Measurements from ENCODE around the gene P2RX2. TPM values are rescaled to one million over a fixed set of nuclear protein-coding genes. Genes with fewer than 3 reads are reported as not detected.

The P2RX2 gene
- total RNA-seq, 2 donors from 2014 or later: 0.32 to 8.2 TPM

DNA sequence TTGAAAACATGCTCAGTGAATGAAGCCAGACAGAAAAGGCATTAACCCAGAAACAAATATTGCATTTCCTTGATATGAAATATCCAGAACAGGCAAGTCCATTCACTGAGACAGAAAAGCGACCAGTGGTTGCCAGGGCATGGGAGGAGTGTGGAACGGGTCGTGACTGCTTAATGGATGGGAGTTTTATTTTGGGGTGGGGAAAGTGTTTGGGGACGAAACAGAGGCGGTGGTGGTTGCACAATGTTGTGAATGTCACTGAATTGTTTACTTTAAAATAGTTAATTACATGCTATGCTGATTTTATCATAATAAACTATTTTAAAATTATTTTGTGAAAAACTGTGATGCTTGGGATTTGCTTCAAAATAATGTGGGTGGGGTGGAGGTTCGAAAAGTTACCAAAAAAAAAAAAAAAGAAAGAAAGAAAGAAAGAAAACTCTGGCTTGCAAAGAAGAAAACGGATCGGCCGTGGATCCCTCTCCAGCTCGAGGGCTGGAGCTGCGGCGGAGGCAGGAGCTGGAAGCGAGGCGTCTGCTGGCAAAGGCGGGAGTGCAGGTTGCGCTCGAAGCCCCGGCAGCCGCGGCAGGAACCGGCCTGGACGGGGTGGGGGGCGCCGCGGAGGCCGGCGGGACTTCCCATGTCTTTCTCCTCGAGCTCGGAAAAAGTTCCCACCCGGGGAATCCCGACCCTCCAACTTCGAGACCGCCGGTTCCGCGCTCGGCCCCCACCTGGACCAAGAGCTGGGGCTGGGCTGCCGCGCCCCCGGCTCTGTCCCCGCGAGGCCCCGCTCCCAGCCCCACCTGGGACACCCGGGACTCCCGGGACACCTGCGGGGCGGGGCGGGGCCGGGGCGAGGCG is 524 bp upstream of the P2RX2 start:
- TF ChIP-seq POLR2A (IDR thresholded peaks at IDR 0.05) (no peak), POLR2AphosphoS5 (IDR thresholded peaks at IDR 0.05) (no peak), CTCF (IDR thresholded peaks at IDR 0.05) (no peak)
- peak overlapping the region in 1 of 2 donors; percentile 27 for H3K4me3 ChIP-seq
- 5% methylated on average over 42 of the region's 51 CpGs for WGBS
- no peaks in the 10 kb centered on the region for H3K27me3 ChIP-seq (replicated peaks; ENCODE audit: insufficient read depth)
- H3K4me1 ChIP-seq (replicated peaks): no peaks in the 10 kb centered on the region
- H3K27ac ChIP-seq: no peak overlapping the region
- no peaks in the 10 kb centered on the region for H3K36me3 ChIP-seq
- no peaks in the 10 kb centered on the region for H3K9me3 ChIP-seq
- intact Hi-C loops (cut with DNase I): loop anchor here (10.0 kb wide), 1 partner anchor 463 kb away; no protein-coding TSS in a partner anchor
- DNase-seq (ENCODE audit: low spot score): no peak

GRCh38 chr12:132619071-132619385 is 452 bp downstream of the P2RX2 start:
- H3K4me1 ChIP-seq (replicated peaks): no peaks in the 10 kb centered on the region
- intact Hi-C loops (cut with DNase I): loop anchor here (10.0 kb wide), 1 partner anchor 464 kb away; no protein-coding TSS in a partner anchor
- H3K27ac ChIP-seq: no peak overlapping the region
- no peak for TF ChIP-seq CTCF (IDR thresholded peaks at IDR 0.05)
- no peak for TF ChIP-seq POLR2A (IDR thresholded peaks at IDR 0.05)
- TF ChIP-seq POLR2AphosphoS5 (IDR thresholded peaks at IDR 0.05): no peak
- H3K36me3 ChIP-seq: no peaks in the 10 kb centered on the region
- H3K4me3 ChIP-seq: no peak overlapping the region
- 2% methylated on average over 9 of the region's 28 CpGs for WGBS
- H3K27me3 ChIP-seq (replicated peaks; ENCODE audit: insufficient read depth): no peaks in the 10 kb centered on the region
- no peaks in the 10 kb centered on the region for H3K9me3 ChIP-seq
- no peak for DNase-seq (ENCODE audit: low spot score)

GRCh38 chr12:132619386-132620112 is 973 bp downstream of the P2RX2 start:
- H3K27me3 ChIP-seq (replicated peaks; ENCODE audit: insufficient read depth): no peaks in the 10 kb centered on the region
- no peaks in the 10 kb centered on the region for H3K9me3 ChIP-seq
- no peak for DNase-seq (ENCODE audit: low spot score)
- H3K4me3 ChIP-seq: no peak overlapping the region
- H3K4me1 ChIP-seq (replicated peaks): no peaks in the 10 kb centered on the region
- no peaks in the 10 kb centered on the region for H3K36me3 ChIP-seq
- 12% methylated on average over 27 of the region's 53 CpGs for WGBS
- no peak overlapping the region for H3K27ac ChIP-seq
- intact Hi-C loops (cut with DNase I): loop anchor here (10.0 kb wide), 1 partner anchor 465 kb away; no protein-coding TSS in a partner anchor
- no peak for TF ChIP-seq POLR2AphosphoS5 (IDR thresholded peaks at IDR 0.05)
- TF ChIP-seq CTCF (IDR thresholded peaks at IDR 0.05): no peak
- TF ChIP-seq POLR2A (IDR thresholded peaks at IDR 0.05): no peak

- H3K27me3 ChIP-seq (replicated peaks; ENCODE audit: insufficient read depth): no peaks in the 10 kb centered on the region
- intact Hi-C loops (cut with DNase I): no loop called here
- no peak for DNase-seq (ENCODE audit: low spot score)
Measured at GRCh38 chr12:132620113-132620898, 1.7 kb downstream of the P2RX2 start.

More at GRCh38 chr12:132620113-132620898, 1.7 kb downstream of the P2RX2 start:
- Histone ChIP-seq H3K4me1 (replicated peaks) (no peaks in the 10 kb centered on the region), H3K9me3 (no peaks in the 10 kb centered on the region), H3K36me3 (no peaks in the 10 kb centered on the region), H3K27ac (no peak overlapping the region), H3K4me3 (no peak overlapping the region)
- WGBS: 70% methylated on average over 26 of the region's 29 CpGs
- TF ChIP-seq POLR2A (IDR thresholded peaks at IDR 0.05) (no peak), CTCF (IDR thresholded peaks at IDR 0.05) (no peak), POLR2AphosphoS5 (IDR thresholded peaks at IDR 0.05) (no peak)
